ENCODE data around the gene HOMER1.

DNA sequence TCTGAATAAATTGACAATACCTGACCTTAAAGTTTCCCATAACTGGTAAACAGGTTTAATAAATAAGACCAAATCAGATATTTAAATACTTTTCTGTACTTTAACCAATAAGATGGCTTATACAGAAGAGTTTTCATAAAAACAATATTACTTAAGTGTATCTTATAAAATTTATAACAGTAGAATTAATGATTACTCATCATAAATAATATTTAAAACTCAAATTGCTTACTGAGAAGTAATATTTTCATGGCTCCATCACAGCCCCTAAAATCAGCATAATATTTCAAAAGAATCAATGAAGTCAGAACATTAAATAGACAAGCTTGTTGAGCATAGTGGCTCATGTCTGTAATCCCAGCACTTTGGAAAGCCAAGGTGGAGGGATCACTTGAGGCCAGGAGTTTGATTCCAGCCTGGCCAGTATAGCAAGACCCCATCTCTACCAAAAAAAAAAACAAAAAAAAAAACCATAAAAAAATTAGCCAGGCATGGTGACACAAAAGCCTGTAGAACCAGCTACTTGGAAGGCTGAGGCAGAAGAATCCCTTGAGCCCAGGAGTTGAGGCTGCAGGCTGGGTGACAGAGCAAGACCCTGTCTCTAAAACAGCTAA is 23.5 kb downstream of the HOMER1 start:
- TF ChIP-seq, protein P1, sequence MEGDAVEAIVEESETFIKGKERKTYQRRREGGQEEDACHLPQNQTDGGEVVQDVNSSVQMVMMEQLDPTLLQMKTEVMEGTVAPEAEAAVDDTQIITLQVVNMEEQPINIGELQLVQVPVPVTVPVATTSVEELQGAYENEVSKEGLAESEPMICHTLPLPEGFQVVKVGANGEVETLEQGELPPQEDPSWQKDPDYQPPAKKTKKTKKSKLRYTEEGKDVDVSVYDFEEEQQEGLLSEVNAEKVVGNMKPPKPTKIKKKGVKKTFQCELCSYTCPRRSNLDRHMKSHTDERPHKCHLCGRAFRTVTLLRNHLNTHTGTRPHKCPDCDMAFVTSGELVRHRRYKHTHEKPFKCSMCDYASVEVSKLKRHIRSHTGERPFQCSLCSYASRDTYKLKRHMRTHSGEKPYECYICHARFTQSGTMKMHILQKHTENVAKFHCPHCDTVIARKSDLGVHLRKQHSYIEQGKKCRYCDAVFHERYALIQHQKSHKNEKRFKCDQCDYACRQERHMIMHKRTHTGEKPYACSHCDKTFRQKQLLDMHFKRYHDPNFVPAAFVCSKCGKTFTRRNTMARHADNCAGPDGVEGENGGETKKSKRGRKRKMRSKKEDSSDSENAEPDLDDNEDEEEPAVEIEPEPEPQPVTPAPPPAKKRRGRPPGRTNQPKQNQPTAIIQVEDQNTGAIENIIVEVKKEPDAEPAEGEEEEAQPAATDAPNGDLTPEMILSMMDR (conservative IDR thresholded peaks at IDR 0.05) = no peak
- no peak for TF ChIP-seq EZH2 (IDR thresholded peaks at IDR 0.05; ENCODE audit: low read depth)
